A673 (cell line): Measurements from ENCODE around the gene FBXL17. TPM values are rescaled to one million over a fixed set of nuclear protein-coding genes. Genes with fewer than 3 reads are reported as not detected.

ENCODE experiments used
- BruUV-seq: library from RNA; stranded (reverse); fragments of 400-500 nt; replicated peaks from 2 replicates; lab custom pipeline; 2021; lab: Mats Ljungman, UMichigan
- CTCF ChIA-PET: fragments of 300-600 bp; sonication (Branson Sonifier 250); formaldehyde crosslinking; loops from one replicate; lab custom pipeline; 2022; ENCODE audit warnings: antibody characterized with exemption; lab: Charles Lee
- POLR2A ChIA-PET: fragments of 300-600 bp; sonication (Branson Sonifier 250); formaldehyde crosslinking; loops from one replicate; lab custom pipeline; 2022; ENCODE audit warnings: antibody characterized with exemption; ENCODE audit not compliant: low non-redundant PET; lab: Charles Lee
- DNase-seq: peaks from one replicate; pipeline ENCODE4 v3.0.0-alpha.2; 2015; ENCODE audit warnings: low spot score
- H3K27ac ChIP-seq: fragments of 200-600 bp; sonication (generic); 2 replicates; pipeline ENCODE4 v1.5.1; 2016; ENCODE audit warnings: mixed run types, low read depth, mild to moderate bottlenecking, mixed read lengths, antibody characterized with exemption, low read length; ENCODE audit not compliant: poor library complexity, severe bottlenecking
- H3K27me3 ChIP-seq: fragments of 200-600 bp; sonication (generic); replicated peaks from 2 replicates; pipeline ENCODE4 v1.6.1; 2017; ENCODE audit warnings: mixed run types, low read depth, mild to moderate bottlenecking, mixed read lengths, antibody characterized with exemption, low read length; ENCODE audit not compliant: insufficient read depth, poor library complexity
- H3K36me3 ChIP-seq: fragments of 200-600 bp; sonication (generic); 2 replicates; pipeline ENCODE4 v1.6.1; 2016; ENCODE audit warnings: mixed run types, mild to moderate bottlenecking, mixed read lengths, antibody characterized with exemption, low read length; ENCODE audit not compliant: insufficient read depth, poor library complexity, severe bottlenecking
- H3K4me1 ChIP-seq: fragments of 200-600 bp; sonication (generic); 2 replicates; pipeline ENCODE4 v1.6.1; 2017; ENCODE audit warnings: mixed run types, mild to moderate bottlenecking, mixed read lengths, antibody characterized with exemption, low read length; ENCODE audit not compliant: insufficient read depth, poor library complexity, severe bottlenecking
- H3K4me3 ChIP-seq: fragments of 200-600 bp; sonication (generic); 2 replicates; pipeline ENCODE4 v1.5.1; 2016; ENCODE audit warnings: low read depth, mixed run types, mild to moderate bottlenecking, mixed read lengths, low read length; ENCODE audit not compliant: poor library complexity, severe bottlenecking
- H3K9me3 ChIP-seq: fragments of 200-600 bp; sonication (generic); 2 replicates; pipeline ENCODE4 v1.6.1; 2016; ENCODE audit warnings: mixed run types, low read depth, mild to moderate bottlenecking, mixed read lengths, antibody characterized with exemption, low read length; ENCODE audit not compliant: poor library complexity, severe bottlenecking
- CTCF ChIP-seq: fragments of 300-800, 200-600 bp; sonication (generic); conservative IDR thresholded peaks from 2 replicates; pipeline ENCODE4 v1.5.1; 2017; ENCODE audit warnings: low read depth, mild to moderate bottlenecking, antibody characterized with exemption, low read length, moderate library complexity, mixed read lengths
- EZH2 ChIP-seq: fragments of 200-600 bp; sonication (generic); IDR thresholded peaks from 2 replicates; pipeline ENCODE4 v1.6.1; 2017; ENCODE audit warnings: borderline replicate concordance, low read depth, mild to moderate bottlenecking, mixed read lengths, antibody characterized with exemption, low read length; ENCODE audit not compliant: poor library complexity, severe bottlenecking
- intact Hi-C: fragments of 100-400 bp; cut with micrococcal nuclease; formaldehyde crosslinking; loops from one replicate; pipeline ENCODE4 v1.10.0; 2022; ENCODE audit not compliant: unreplicated experiment
- total RNA-seq: library from RNA; stranded (reverse); gene quantifications from 2 replicates; pipeline ENCODE4 v1.2.3, GENCODE V29; 2021

FBXL17 gene
- total RNA-seq, 1 experiment from 2014 or later, result 5.7 TPM

DNA sequence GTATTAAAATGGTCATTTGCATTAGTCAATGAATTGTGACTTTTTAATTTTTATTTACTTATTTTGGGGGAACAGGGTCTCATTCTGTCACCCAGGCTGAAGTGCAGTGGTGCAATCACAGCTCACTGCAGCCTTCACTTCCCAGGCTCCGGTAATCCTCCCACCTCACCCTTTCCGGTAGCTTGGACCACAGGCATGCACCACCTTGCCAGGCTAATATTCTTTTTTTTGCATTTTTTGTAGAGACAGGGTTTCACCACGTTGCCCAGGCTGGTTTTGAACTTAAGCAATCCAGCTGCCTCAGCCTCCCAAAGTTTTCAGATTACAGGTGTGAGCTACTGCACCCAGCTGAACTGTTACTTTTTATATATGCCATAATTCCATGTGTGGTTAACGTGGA is 143.4 kb downstream of the FBXL17 start:
- intact Hi-C loops, result no loop called here
- no peak for TF ChIP-seq CTCF
- no peak for TF ChIP-seq EZH2
- Histone ChIP-seq H3K27me3 (no peaks in the 10 kb centered on the region), H3K9me3 (no peaks in the 10 kb centered on the region), H3K27ac (no peak overlapping the region), H3K4me1 (no peaks in the 10 kb centered on the region), H3K36me3 (no peaks in the 10 kb centered on the region), H3K4me3 (no peak overlapping the region)
- POLR2A ChIA-PET, result no interaction called here
- DNase-seq, result no peak
- CTCF ChIA-PET, result interaction anchor here (0.5 kb wide), 1 partner anchor 566 kb away, joined by 4 read pairs; no protein-coding TSS in a partner anchor
- BruUV-seq, result no TSS peak

- no peak for DNase-seq
- Histone ChIP-seq H3K4me1 (no peaks in the 10 kb centered on the region), H3K9me3 (no peaks in the 10 kb centered on the region), H3K36me3 (no peaks in the 10 kb centered on the region), H3K4me3 (no peak overlapping the region), H3K27ac (no peak overlapping the region), H3K27me3 (no peaks in the 10 kb centered on the region)
- TF ChIP-seq CTCF (no peak), EZH2 (no peak)
- ChIA-PET POLR2A (no interaction called here), CTCF (no interaction called here)
- intact Hi-C loops, result no loop called here
- BruUV-seq, result no TSS peak
These were observed 148.2 kb downstream of the FBXL17 start for GRCh38 chr5:108233617-108234155.

GRCh38 chr5:108232805-108233204 is 149.1 kb downstream of the FBXL17 start:
- H3K27me3 ChIP-seq, result no peaks in the 10 kb centered on the region
- POLR2A ChIA-PET, result no interaction called here
- intact Hi-C loops, result no loop called here
- H3K4me1 ChIP-seq, result no peaks in the 10 kb centered on the region
- no TSS peak for BruUV-seq
- no peak for TF ChIP-seq EZH2
- TF ChIP-seq CTCF, result no peak
- no peak for DNase-seq
- CTCF ChIA-PET, result no interaction called here
- no peaks in the 10 kb centered on the region for H3K36me3 ChIP-seq
- no peak overlapping the region for H3K27ac ChIP-seq
- H3K9me3 ChIP-seq, result no peaks in the 10 kb centered on the region
- H3K4me3 ChIP-seq, result no peak overlapping the region
